ENCODE data around the gene XYLT1.

DNA sequence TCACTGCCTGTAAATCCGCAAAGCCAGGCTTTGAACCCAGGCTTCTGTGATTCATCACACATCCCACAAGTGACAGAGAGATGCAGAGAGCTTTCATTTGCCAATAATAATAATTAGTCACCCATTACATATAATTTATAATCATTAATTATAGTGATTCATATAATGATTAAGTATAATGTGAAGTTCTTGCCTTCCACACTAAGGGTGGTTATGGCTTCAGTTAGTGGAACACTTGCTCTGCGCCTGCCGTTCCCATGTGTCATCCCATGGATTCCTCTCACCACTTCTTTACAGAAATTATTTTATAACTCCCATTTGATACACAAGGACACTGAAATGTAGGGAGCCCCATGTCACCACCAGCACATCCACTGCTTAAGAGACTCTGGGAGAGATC is 39.8 kb upstream of the XYLT1 start:
- TF ChIP-seq, protein P1, sequence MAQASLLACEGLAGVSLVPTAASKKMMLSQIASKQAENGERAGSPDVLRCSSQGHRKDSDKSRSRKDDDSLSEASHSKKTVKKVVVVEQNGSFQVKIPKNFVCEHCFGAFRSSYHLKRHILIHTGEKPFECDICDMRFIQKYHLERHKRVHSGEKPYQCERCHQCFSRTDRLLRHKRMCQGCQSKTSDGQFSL (CRISPR knock-in tag; IDR thresholded peaks at IDR 0.05) = no peak
- TF ChIP-seq POLR2A (IDR thresholded peaks at IDR 0.05; ENCODE audit: insufficient read depth in 1 of 2, low read depth in 2 of 2, low read length in 2 of 2) (no peak), ZFP37 (CRISPR knock-in tag; IDR thresholded peaks at IDR 0.05; ENCODE audit: borderline replicate concordance) (no peak), EHMT2 (IDR thresholded peaks at IDR 0.05; ENCODE audit: borderline replicate concordance, low read depth, low read length) (no peak), ELF1 (CRISPR knock-in tag; IDR thresholded peaks at IDR 0.05) (no peak), SUZ12 (IDR thresholded peaks at IDR 0.05; ENCODE audit: low read depth, low read length) (no peak), HNF4G (IDR thresholded peaks at IDR 0.05; ENCODE audit: borderline replicate concordance, low read depth, low read length) (no peak), HNF4G (CRISPR knock-in tag; IDR thresholded peaks at IDR 0.05; ENCODE audit: borderline replicate concordance, low read depth) (no peak)

Measured in HepG2 (cell line).